GM21447 (cell line): ENCODE measurements around the gene CMTM4.
"Not testable (repeated sequence)": the region's sequence is repeated elsewhere in the genome, so short reads cannot be mapped to it uniquely, and the experiment has no call there.

Experiments used
- ATAC-seq: cut with Tn5 transposase; IDR thresholded peaks from one replicate; pipeline ENCODE4 v1.9.1; 2021; ENCODE audit not compliant: unreplicated experiment

Gene CMTM4

DNA sequence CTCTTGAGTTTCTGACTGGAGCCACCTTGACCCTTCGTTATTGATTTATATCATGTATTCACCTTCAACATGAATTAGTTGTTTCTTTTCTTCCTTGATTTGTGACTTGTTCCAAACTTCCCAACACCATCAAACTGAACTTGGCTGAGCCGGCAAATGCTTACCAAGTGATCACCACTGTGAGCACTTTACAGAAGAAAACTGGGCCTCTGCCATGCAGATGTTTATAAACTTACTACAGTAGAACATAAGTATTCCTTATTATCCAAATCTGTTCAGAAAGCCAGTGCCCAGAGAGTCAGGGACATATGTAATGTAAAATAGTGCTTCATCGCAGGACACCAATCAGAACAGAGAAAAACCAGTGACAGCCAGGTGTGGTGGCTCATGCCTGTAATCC lies 19.9 kb downstream of the CMTM4 start:
- ATAC-seq, result no peak

- no peak for ATAC-seq
Measured at GRCh38 chr16:66673691-66674090, 22.9 kb downstream of the CMTM4 start.

GRCh38 chr16:66670691-66671388 lies 25.7 kb downstream of the CMTM4 start:
- no peak for ATAC-seq

GRCh38 chr16:66668777-66669444 lies 27.6 kb downstream of the CMTM4 start:
- ATAC-seq, result no peak

GRCh38 chr16:66667944-66668343 lies 28.6 kb downstream of the CMTM4 start:
- ATAC-seq, result no peak

DNA sequence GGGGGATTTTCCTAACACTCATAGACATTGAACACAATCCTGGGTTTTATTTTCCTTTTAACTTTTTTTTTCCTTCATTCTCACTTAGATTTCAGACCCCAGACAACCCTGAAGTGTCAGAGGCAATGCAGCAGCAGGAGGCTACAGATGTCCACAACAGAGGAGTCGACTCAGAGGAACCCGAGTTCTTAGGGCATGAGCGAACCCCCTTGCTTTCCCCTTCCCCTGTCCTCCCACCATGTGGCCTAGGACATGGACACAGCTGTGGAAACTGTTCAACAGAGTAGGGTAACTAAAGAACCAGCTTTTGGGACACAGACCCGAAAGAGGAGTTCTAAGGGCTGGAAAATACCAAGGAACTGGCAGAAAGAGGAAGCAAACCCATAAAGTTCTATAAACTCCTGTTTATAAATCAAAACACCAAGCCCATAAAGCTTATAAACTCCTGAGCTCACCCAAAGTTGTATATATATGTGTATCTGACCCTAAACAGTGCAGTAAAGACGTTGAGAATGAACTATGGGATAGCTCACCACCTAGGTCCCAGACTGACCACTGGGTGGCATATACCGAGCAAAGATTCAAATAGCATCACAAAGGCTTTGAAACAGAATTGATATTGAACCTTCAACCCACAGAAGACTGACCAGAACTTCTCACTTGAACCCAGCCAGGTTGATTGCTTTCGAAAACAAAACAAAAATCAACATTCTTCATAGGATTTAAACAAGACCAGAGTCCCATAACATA lies 33.9 kb downstream of the CMTM4 start:
- ATAC-seq, result no peak

DNA sequence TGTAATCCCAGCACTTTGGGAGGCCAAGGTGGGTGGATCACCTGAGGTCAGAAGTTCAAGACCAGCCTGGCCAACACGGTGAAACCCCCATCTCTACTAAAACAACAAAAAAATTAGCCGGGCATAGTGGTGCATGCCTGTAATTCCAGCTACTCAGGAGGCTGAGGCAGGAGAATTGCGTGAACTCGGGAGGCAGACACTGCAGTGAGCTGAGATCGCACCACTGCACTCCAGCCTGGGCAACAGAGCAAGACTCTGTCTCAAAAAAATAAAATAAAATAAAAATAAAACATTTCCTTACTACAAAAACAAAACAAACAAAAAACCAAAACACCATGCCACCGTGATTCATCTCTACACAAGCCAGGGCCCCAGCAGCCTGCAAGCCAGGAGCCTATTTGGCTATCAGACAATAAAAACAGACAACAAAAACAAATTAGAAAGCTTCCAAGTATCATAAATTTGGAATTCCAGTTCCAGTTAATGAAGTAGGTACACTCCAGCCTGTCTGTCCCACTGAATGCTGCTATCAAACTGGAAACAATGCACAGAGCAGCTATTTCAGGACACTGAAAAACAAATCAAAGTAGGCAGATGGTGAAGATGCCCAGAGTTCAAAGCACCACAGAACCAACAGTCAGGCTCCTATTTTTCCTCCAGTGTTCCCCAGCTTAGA lies 34.7 kb downstream of the CMTM4 start:
- ATAC-seq, result not testable (repeated sequence)

GRCh38 chr16:66661210-66661560 lies 35.4 kb downstream of the CMTM4 start:
- no peak for ATAC-seq

GRCh38 chr16:66660422-66661209 lies 35.9 kb downstream of the CMTM4 start:
- no peak for ATAC-seq

DNA sequence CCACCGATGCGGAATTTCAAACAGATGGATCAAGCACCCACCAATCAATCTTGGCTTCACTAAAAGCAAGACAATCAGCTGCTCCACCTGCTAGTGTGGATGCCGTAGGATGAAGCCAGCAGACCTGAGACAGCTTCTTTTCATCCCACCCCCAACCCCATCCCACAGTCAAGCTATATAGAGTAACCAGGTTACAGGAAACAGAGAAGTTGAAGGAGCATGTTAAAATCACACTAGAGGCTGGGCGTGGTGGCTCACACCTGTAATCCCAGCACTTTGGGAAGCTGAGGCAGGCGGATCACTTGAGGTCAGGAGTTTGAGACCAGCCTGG lies 37.7 kb downstream of the CMTM4 start:
- ATAC-seq, result no peak

DNA sequence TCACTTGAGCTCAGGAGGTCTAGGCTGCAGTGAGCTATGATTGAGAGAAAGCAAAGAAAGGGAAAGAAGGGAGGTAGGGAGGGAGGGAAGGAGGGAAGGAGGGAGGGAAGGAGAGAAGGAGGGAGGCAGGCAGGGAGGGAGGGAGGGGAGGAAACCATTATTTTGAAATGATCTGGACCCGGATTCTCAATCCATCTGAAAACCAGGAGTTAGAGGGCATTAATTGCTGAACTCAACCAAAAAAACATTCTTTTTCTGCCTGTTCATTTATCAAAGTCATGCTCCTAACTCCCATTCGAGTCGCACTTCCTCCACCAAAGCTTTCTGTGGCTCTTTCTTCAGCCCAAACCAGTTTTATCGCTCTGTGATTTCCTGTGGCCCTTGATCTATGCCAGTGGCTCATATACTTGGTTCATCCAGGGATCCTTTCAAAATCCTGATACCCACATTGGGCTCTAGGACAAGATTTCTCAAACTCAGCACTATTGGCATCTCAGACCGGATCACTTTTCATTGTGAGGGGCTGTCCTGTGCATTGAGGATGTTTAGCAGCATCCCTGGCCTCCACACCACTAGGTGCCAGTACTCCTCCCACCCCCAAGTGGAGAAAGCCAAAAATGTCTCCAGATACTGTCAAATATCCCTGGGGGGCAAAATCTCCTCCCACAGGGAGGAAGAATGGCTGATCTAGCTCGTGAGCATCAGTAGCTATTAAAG lies 38.2 kb downstream of the CMTM4 start:
- no peak for ATAC-seq

DNA sequence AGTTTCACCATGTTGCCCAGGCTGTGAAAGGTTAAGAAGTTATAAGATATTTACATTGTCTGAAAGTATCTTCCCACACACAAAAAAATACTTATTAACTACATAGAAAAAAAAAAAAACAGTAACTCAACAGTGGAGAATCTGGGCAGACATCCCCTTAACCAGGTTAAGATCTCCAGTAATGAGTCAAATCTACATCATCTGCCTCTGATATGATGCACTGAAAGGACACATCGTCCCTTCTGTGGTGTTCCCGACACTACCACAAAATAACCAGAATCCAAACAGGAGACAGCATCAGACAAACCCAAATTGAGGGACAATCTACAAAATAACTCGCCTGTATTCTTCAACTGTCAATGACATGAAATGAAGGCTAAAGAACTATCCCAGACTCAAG lies 40.0 kb downstream of the CMTM4 start:
- no peak for ATAC-seq

DNA sequence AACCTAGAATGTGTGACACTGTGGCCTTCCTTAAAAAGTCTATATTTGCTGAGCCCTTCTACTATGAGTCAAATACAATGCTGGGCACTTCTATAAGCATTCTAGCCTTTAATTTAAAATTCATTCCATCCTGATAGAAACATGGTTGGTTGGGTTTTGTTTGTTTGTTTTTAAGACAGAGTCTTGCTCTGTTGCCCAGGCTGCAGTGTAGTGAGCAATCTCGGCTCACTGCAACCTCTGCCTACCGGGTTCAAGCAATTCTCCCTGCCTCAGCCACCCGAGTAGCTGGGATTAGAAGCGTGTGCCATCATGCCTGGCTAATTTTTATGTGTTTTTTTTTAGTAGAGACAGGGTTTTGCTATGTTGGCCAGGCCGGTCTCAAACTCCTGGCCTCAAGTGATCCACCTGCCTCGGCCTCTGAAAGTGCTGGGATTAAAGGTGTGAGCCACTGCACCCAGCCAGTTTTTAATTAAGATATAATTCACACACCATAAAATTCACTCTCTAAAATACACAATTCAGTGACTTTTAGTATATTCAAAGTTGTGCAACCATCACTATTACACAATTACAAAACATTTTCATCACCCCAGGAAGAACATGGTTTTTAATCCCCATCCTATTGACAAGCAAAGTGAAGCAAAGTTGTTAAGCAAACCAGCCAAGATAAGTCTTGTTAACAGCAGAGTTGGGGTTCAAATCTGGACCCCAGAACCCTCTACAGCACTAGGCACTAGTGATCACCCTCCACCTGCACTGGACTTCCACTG lies 42.8 kb downstream of the CMTM4 start:
- no peak for ATAC-seq

DNA sequence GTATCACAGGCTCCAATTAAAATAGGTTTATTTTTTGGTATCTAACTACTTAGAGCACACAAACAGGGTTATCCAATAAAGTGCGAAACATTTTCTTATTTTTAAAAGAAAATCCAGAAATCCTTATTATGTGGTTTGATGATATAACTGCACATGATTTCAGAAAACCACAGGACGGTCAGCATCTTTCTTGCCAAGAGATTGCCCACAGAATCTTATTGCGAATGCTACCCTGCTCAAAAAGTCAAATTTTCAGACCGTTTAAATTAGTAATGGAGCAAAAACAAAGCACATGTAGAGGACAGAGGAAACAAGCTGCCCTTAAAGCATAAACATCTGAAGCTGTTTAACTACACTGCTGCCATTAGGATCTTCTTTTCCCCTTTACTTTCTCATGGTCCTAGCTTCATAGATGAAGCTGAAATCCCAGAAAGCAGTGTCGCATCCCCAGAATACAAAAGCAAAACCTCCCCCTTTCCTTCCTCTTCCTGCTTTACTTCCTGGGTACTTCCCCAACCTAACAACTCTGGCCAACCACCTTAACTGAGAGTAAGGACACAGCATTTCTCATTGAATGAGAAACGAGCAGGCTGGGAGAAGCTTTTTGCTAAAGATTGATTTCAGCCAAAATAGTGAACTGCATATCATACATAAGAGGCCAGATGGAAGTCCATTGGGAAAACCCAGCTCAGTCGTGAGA lies 43.7 kb downstream of the CMTM4 start:
- ATAC-seq, result no peak

DNA sequence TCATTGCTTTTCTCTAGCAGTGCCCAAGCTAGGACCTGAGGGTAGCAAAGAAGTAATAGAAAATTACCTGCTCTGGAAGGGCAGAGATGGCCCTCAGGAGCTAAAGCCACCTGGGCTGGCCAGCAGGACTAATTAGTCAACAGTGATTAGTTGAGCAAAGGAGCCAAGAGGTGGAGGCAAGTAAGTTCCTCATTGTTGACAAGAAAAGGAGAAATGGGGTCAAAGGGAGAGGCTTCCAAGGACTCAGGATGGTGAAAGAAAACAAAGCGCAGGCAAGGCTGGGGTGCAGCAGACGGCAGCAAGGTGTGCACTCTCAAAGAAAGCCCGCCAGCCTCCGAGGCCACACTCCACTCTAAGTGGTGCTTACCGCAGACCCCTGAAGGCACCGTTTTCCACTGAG lies 44.6 kb downstream of the CMTM4 start:
- ATAC-seq, result no peak

GRCh38 chr16:66651474-66651765 lies 45.1 kb downstream of the CMTM4 start:
- no peak for ATAC-seq

DNA sequence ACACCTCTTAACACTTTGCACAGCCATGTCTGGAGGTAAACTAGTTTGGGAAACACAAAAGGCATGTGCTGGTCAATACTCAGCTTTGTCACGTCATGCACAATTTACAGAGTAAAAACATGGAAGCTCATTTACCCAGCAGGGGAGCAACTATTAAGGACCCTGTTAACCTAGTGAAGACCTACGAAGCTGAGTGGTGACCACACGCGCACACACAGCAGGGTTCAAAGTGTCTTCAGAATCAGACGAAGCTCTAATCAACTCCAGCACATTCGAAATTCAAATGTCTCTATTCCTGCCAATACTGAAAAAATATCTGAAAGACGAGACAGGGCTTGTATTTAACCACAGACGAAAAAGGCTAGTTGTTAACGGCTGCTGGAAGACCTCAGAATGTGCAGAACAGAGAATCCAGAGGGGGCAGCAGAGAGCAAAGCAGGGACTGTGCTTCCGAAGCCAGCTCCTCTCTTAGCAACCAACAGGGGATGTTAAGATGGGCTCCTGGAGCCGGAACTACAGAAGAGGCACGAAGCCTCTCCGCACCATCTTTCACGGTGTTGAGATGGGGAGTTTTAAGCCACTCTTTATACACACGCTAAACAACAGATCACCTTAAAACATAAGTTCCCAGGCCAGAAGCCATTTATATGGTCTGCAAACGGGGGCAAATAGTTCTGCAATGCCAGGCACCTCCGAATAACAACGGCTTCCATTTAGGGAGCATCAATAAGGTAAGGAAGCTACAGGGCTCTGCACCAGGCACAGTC lies 45.7 kb downstream of the CMTM4 start:
- ATAC-seq, result no peak

DNA sequence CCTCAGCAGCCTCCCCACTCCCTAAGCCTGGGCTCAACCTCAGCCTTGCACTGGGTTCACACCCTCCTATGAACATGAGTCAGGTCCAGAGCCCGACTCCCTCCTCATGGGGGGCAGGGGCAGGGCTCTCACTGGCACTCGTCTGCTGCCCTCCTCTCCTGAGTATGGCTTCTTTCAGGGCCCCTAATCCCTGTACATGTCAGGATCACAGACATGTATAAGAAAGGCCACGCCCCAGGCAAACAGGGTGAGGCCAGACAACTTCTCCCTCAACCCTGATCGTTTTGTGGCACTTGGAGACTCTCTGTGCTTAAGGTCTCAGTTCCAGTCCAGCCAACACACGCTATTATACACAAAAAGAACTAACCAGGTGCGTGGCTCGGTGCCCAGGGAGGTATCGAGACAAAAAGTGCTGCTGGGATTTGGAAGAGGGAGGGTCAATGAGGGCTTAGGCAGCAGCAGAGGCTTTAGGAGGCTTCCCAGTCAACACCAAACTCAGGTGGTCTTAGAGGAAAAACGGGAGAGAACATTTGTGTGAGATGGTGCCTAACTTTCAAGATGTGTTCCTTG lies 46.8 kb downstream of the CMTM4 start:
- ATAC-seq, result no peak
